Right renal cortex interstitium (tissue), 3 donors: ENCODE measurements around the gene SLCO3A1. TPM values are rescaled to one million over a fixed set of nuclear protein-coding genes. Genes with fewer than 3 reads are reported as not detected.

Experiments used
- DNase-seq, 3 donors: peaks; one replicate each; pipeline ENCODE4 v3.0.0-alpha.2; 2013; ENCODE audit warnings: low read depth in 3 of 3, low spot score in 2 of 3
- polyA plus RNA-seq, 3 donors: library from polyadenylated mRNA; unstranded; fragments of 120-200 nt; gene quantifications; one replicate each; pipeline ENCODE4 v1.2.1, GENCODE V29; 2013; ENCODE audit not compliant: insufficient read length in 3 of 3

SLCO3A1 gene
- polyA plus RNA-seq, 3 donors, result 9.4 to 16.0 (median 14.7) TPM

DNA sequence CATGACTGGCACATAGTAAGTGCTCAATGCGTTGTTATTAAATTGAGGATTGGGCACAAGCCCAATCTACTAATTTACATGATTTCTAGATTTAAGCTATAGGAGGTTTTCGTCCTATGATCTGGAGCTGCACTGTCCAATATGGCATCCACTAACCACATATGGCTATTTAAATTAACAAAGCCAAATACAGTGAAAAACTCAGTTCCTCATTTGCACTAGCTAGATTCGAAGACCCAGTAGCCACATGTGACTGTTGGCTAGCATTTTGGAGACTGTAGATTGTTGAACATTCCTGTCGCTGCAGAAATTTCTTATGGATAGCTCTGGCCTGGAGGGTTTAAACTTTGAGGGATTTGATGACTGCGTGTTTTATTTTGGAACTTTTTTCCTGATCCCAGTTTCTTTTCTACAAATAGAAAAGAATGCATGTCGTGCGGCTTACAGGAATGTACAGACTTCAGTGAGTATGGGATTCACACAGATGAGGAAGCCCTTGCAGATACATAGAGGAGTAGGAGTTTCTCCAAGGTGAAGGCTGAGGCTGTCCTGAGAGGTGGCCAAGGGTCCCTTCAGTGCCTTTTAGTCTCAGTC, 82.8 kb downstream of the SLCO3A1 start:
- DNase-seq, result no peak

- no peak for DNase-seq
Observed at GRCh38 chr15:91936927-91937326, 83.4 kb downstream of the SLCO3A1 start.

DNA sequence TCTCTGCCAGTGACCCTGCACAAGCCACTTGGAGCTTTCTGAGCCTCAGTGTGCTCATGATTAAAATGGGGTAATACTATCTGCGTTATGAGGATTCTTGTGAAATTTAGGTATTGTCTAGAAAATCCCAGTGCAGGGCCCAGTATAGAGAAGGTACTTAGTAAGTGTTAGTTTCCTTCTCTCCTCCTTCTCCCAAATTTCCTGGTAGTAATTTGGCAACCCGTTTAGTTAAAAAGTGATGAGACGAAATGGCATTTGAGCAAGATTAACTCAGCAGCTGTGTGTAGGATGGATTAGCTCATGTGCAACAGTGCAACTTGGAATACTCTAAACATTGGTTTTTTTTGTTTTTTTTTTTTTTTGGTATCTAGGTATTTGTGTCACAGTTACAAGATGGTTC, 84.6 kb downstream of the SLCO3A1 start:
- no peak for DNase-seq

DNA sequence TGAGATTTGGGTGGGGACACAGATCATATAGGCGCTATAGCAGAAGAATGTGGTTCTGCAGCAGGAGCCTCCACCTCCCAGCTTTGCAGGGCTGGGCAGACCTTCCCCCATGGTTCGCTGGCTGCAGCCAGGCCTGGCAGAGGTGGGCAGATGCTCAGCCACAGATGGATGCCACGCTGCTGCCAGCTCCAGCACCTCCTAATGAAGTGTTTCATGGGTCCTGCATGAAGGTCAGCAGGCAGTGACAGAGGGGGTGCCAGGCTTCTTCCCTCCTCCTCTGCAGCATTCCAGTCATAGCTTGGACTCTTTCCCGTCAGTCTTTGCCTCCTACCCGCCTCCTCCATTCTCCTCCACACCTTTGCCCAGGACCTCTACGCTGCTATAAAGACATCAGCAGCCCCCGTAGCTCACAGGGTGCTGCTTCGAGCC, 85.9 kb downstream of the SLCO3A1 start:
- DNase-seq, result no peak

GRCh38 chr15:91940496-91941381, 87.2 kb downstream of the SLCO3A1 start:
- no peak for DNase-seq

DNA sequence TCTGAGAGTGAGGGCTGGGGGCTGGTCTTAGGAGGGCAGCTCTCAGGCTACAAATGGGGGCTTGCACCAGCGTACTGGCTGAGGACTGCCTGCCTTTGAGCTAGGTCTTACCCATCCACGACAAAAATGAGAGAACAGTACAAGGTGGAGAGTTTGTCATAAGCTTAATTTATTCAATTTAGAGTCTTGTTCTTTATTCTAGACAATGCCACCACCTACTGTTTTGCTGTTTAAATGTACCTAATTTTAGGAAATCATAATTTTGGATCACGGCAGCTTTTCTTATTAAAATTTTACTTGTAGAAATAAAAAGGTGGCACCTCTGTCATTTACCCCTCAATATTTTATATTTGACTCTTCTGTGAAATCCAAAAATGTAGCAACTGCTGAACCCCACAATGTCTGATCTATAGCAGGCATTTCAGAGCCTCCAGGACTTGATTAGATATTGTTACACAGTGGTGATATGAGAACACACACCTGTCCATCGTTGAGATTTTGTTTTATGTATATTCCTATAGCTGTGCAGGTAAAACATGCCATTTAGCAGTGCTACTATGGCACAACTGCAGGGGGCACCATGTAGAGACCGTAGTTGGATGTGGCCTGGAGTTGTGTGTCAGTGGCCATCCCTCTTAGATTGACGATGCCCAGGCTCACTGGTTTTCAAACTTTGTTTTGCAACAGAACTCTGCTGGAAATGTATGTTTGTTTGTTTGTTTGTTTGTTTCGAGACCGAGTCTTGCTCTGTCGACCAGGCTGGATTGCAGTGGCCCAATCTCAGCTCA, 88.6 kb downstream of the SLCO3A1 start:
- DNase-seq, result no peak

DNA sequence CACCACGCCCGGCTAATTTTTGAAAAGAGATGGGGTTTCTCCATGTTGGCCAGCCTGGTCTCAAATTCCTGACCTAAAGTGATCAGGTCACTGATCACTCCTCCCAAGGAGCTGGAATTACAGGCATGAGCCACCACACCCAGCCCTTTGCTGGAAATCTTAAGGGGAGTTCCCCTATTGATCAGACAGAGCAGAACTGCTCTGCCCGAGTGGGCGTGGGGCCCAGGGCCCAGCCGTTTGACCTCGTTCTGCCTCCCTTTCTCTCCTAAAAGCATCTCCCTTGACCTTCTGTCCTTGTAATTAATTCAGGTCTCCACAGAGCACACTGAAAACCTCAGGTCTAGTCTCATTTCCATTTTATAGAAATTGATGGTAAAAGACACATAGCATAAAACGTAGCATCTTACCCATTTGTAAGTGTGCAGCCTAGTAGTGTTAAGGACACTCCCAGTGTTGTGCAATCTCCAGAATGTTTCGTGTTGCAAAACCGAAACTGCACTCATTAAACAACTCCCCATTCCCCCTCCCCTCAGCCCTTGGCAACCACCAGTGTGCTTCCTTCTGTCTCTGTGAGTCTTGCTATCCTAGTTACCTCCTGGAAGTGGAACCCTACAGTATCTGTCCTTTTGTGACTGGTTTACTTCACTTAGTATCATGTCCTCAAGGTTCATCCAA, 89.3 kb downstream of the SLCO3A1 start:
- no peak for DNase-seq

- no peak for DNase-seq
Observed at GRCh38 chr15:91944331-91944730, 90.8 kb downstream of the SLCO3A1 start.

DNA sequence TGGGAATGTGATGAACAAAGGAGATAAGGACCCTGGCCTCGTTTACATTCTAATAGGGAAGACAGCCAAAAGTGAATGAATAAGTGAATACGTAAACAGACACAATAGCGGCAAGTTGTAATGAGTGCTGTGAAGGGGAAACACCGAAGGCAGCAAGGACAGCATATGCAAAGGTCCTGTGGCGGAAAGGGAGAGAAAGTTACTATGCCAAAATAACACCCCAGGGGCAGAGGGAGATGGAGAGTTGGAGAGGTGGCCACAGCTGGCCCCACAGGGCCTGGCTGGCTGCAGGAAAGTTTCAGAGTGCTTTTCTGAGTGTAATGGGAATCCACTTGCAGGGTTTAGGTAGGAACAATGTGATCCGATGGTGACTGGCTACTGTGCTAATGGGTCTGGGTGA, 91.9 kb downstream of the SLCO3A1 start:
- no peak for DNase-seq

- DNase-seq, result no peak
Observed at GRCh38 chr15:91946075-91946474, 92.6 kb downstream of the SLCO3A1 start.

GRCh38 chr15:91946581-91947292, 93.2 kb downstream of the SLCO3A1 start:
- no peak for DNase-seq

DNA sequence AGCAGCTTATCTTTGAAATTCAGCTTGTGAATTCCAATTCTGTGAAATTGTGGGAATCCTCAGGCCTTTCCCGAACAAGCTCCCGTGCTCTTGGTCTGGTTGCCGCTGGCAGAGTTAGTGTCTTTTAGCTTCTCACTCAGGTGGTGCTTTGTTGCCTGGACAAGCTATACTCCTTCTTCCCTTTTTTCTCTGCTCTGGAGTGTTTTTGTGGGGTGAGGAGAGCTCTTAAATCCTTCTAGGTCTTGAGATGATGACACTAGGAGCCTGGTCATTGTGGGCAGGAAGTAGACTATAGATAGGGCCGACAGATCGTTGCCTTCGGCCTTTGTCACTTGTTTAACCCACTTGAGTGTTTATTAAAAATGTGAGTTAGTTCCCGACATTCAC, 93.8 kb downstream of the SLCO3A1 start:
- no peak for DNase-seq

DNA sequence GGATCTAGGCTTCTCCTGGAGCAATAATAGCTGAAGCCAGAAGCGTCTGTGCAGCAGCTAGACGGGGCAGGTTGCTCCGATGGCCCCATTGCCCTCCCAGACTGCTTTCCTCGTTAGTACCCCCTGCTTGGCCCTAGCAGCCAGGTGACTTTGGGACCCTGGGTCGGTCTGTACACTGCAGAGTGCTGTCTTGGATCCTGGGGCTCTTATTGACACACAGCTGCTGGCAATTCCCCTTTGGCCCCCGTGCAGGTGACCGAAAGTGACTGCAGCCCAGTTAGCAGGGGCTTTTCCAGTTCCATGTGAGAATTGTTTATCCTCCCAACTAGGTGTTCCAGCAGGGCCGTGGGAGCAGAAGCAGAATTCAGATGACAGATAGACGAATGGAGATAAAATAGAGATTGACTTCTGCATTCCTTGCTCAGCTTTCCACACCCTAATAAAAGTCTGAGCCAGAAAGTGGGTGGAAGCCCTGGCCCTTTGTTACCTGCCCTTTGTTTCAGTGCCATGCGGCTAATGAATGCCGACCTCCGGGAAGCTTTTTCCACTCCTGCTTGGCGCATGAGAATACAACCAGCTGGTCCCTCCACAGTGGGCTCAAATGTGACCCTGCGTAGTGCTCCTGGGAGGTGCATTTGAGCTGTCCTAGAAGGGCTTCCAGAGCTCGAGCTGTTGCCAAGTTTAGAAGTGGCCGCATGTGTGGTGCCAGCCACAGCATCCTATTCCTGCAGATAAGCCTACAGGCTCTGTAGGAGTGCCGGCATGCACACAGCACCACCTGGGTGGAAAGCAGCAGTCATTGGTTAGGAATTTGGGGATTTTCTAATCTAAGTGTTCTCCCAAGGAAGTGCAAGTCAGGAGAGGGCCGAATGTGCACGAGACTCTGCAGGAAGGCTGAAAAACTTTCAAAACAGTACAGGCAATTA, 94.4 kb downstream of the SLCO3A1 start:
- no peak for DNase-seq

DNA sequence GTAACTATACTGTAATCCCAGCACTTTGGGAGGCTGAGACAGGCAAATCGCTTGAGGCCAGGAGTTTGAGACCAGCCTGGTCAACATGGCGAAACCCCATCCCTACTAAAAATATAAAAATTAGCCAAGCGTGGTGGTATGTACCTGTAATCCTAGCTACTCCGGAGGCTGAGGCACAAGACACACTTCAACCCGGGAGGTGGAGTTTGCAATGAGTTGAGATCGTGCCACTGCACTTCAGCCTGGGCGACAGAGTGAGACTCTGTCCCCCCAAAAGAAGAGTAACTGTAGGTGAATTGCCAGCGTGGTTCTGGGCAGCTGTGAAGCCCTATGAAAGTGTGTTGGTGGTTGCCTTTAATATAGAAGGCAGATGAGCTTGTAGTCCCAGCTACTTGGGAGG, 95.9 kb downstream of the SLCO3A1 start:
- no peak for DNase-seq

- no peak for DNase-seq
Observed at GRCh38 chr15:91950054-91950453, 96.5 kb downstream of the SLCO3A1 start.

DNA sequence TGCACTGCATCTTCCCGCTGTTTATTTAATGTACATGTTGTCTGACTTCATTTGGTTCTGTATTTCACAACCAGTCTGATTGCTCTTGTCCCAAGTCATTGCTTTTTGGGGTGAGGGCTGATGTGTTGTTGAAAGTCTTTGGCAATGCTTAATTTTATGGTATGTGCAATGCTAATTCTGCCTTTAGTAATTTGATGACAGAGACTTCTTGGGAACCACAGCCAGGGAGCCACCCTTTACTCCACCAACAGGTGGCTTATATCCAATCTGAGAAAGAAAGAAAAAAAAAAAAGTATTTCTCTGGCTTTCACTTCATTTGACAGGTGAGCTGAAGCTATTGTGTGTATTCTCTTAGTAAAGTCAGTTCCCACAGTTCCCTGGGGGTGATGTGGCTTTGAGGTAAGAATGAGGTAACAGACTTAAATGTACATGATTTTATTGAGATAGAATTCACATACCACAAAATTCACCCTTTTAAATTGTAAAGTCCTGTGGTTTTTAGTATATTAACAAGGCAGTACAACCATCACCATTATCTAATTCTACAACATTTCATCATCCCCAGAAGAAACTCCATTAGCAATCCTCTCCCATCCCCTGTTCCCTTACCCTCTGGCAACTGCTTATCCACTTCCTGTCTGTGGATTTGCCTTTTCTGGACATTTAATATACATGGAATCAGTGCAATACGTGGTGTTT, 97.3 kb downstream of the SLCO3A1 start:
- DNase-seq, result no peak

DNA sequence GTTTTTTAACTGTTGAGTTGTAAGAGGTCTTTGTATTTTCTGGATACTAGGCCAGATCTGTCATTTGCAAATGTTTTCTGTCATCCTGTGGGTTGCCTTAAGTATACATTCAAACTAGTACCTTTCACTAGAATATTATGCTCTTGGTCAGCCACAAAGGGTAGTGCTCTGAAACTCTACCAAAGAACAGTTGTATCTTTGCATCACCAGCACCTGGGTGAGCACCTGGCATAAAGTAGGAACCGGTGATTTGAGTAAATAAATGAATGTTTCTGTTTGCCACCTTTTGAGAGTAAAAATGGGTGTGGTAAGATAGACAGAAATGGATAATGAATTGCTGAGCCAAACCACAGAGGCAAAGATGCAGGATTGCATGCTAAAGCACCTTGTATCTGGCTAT, 98.7 kb downstream of the SLCO3A1 start:
- no peak for DNase-seq

GRCh38 chr15:91953432-91953831, 99.9 kb downstream of the SLCO3A1 start:
- DNase-seq, result no peak

- no peak for DNase-seq
Observed at GRCh38 chr15:91954292-91954691, 100.8 kb downstream of the SLCO3A1 start.
